Measurements from ENCODE around the gene CLCN4. TPM values are rescaled to one million over a fixed set of nuclear protein-coding genes. Genes with fewer than 3 reads are reported as not detected.
A peak's percentile ranks its signal among the peaks of the same experiment; 100 is the strongest.

Gene CLCN4
- total and polyA plus RNA-seq, 12 donors = 1.2 to 13.9 (median 4.1) TPM

GRCh38 chrX:10239611-10240064 lies 82.9 kb downstream of the CLCN4 start:
- Histone ChIP-seq H3K4me1 (replicated peaks in 1 of 2) (no peaks in the 10 kb centered on the region), H3K9me3 (replicated peaks in 1 of 3) (no peaks in the 10 kb centered on the region), H3K27me3 (peaks cover 4% of the 10 kb centered on the region), H3K36me3 (replicated peaks in 1 of 2) (no peaks in the 10 kb centered on the region), H3K27ac (no peak overlapping the region), H3K4me3 (no peak overlapping the region)
- WGBS, 4 donors = 75 to 86% (median 85%) methylated on average over 11 of the region's 11 CpGs; no CpG with 5 or more reads in 1 of the 4 donors
- no peak for TF ChIP-seq POLR2A (IDR thresholded peaks at IDR 0.05)
- no peak for TF ChIP-seq CTCF (IDR thresholded peaks at IDR 0.05)
- intact Hi-C loops (cut with DNase I) = no loop called here
- DNase-seq = peak in 1 of 7 donors; percentile 1

DNA sequence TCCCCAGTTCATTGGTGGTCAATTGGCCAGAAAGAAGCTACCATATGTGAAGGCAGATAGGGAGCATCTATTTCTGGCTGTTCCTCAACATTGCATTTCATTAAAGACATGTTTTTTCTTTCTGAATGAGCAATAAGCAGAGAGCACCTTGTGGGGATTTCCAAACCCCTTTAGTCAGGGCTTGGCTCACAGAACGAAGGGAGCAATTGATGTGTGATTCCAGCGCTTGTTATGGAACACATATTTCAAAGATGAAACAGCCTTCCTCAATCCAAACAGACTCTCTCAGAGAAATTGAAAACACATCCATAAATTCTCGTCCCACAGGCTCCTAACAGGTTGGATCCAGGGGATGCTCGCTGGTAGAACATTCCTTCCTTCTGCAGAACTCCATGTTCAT lies 84.1 kb downstream of the CLCN4 start:
- 55 to 77% (median 65%) methylated on average over 4 of the region's 4 CpGs for WGBS, 4 donors
- Histone ChIP-seq H3K36me3 (replicated peaks in 1 of 2) (no peaks in the 10 kb centered on the region), H3K27ac (no peak overlapping the region), H3K4me1 (replicated peaks in 1 of 2) (no peaks in the 10 kb centered on the region), H3K4me3 (no peak overlapping the region), H3K27me3 (peaks cover 4% of the 10 kb centered on the region), H3K9me3 (replicated peaks in 1 of 3) (no peaks in the 10 kb centered on the region)
- intact Hi-C loops (cut with DNase I) = no loop called here
- TF ChIP-seq CTCF (IDR thresholded peaks at IDR 0.05) (no peak), POLR2A (IDR thresholded peaks at IDR 0.05) (no peak)
- no peak for DNase-seq

GRCh38 chrX:10242026-10242425 lies 85.3 kb downstream of the CLCN4 start:
- Histone ChIP-seq H3K4me1 (replicated peaks in 1 of 2) (no peaks in the 10 kb centered on the region), H3K27me3 (peaks cover 4% of the 10 kb centered on the region), H3K9me3 (replicated peaks in 1 of 3) (no peaks in the 10 kb centered on the region), H3K27ac (no peak overlapping the region), H3K36me3 (replicated peaks in 1 of 2) (no peaks in the 10 kb centered on the region), H3K4me3 (no peak overlapping the region)
- WGBS, 4 donors = 67 to 91% (median 85%) methylated on average over 2 to 5 of the region's 5 CpGs
- DNase-seq = no peak
- TF ChIP-seq CTCF (IDR thresholded peaks at IDR 0.05) = no peak
- TF ChIP-seq POLR2A (IDR thresholded peaks at IDR 0.05) = no peak
- intact Hi-C loops (cut with DNase I) = no loop called here

DNA sequence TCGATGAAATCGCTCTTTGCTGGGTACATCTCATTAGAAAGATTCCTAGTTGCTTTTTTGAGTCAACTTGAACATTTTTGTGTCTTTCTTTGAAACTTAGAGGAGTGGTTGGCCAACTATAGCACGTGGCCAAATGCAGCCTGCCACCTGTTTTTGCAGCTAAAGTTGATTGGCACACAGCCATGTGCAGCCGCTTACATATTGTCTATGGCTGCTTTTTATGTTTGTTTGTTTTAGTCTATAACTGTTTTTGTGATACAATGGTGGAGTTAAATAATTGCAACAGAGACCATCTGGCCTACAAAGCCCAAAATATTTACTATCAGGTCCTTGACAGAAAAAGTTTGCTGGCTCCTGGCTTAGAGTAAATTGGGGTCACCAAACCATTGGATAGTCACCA lies 86.3 kb downstream of the CLCN4 start:
- H3K9me3 ChIP-seq (replicated peaks in 1 of 3) = no peaks in the 10 kb centered on the region
- intact Hi-C loops (cut with DNase I) = no loop called here
- no peaks in the 10 kb centered on the region for H3K36me3 ChIP-seq (replicated peaks in 1 of 2)
- TF ChIP-seq POLR2A (IDR thresholded peaks at IDR 0.05) (no peak), CTCF (IDR thresholded peaks at IDR 0.05) (no peak)
- no peak overlapping the region for H3K4me3 ChIP-seq
- H3K27ac ChIP-seq = no peak overlapping the region
- WGBS, 4 donors = 63 to 90% (median 80%) methylated on average over 2 to 4 of the region's 4 CpGs
- no peak for DNase-seq
- H3K4me1 ChIP-seq (replicated peaks in 1 of 2) = no peaks in the 10 kb centered on the region
- H3K27me3 ChIP-seq = peaks cover 4% of the 10 kb centered on the region

Measured in adrenal gland (tissue), 12 donors.